GM11168 (cell line): ENCODE data around the gene ITGA11.

Experiments used
- in situ Hi-C: fragments of 300-500 bp; cut with MboI; formaldehyde crosslinking; loops from one replicate; pipeline ENCODE4 v1.12.0; 2022; ENCODE audit warnings: low sequenced_read_pairs; ENCODE audit not compliant: unreplicated experiment

ITGA11 gene

GRCh38 chr15:68341760-68342725, 89.9 kb downstream of the ITGA11 start:
- in situ Hi-C loops: no loop called here

- in situ Hi-C loops: no loop called here
These were observed 91.0 kb downstream of the ITGA11 start for GRCh38 chr15:68340726-68341671.

DNA sequence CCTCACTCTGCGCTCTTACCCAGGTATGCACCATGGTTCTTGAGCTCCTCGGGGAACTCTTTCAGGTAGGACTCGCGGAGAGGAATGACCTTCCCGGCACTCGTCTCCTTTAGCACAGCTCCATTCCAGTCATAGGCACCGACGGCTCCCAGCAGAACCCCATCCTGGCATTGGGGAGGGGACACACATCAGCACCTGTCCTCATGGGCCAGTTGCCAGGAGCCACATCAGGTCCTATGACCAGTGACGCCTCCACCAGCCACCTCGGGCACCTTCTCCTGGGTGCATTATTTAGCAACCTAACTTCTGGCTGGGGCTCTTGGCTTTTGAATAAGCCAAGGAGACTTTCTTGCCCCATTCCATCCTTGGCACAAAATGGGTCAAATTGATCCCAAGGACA, 92.5 kb downstream of the ITGA11 start:
- in situ Hi-C loops: no loop called here

DNA sequence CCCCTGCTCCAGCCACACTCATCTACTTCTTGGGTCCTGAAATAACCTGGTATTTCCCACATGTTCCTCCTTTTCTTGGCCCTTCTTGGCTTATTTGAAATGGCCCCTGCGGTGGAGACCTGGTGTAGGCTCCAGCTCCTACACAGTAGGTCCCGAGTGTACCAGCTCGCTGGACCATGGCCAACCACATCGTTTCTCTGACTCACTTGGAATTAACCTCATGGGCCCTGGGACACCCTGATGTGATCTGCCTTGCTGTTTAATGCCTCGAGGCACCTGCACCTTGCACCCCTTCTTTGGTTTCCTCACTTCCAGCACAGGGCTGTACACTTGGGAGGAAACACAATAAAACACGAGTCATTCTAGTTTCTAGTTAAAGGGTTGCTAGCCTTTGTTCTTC, 94.1 kb downstream of the ITGA11 start:
- in situ Hi-C loops: no loop called here

- in situ Hi-C loops: no loop called here
These were observed 95.4 kb downstream of the ITGA11 start for GRCh38 chr15:68336516-68336915.

GRCh38 chr15:68335655-68336054, 96.3 kb downstream of the ITGA11 start:
- in situ Hi-C loops: no loop called here

- in situ Hi-C loops: no loop called here
These were observed 96.7 kb downstream of the ITGA11 start for GRCh38 chr15:68335251-68335650.

GRCh38 chr15:68334661-68335124, 97.3 kb downstream of the ITGA11 start:
- in situ Hi-C loops: no loop called here

DNA sequence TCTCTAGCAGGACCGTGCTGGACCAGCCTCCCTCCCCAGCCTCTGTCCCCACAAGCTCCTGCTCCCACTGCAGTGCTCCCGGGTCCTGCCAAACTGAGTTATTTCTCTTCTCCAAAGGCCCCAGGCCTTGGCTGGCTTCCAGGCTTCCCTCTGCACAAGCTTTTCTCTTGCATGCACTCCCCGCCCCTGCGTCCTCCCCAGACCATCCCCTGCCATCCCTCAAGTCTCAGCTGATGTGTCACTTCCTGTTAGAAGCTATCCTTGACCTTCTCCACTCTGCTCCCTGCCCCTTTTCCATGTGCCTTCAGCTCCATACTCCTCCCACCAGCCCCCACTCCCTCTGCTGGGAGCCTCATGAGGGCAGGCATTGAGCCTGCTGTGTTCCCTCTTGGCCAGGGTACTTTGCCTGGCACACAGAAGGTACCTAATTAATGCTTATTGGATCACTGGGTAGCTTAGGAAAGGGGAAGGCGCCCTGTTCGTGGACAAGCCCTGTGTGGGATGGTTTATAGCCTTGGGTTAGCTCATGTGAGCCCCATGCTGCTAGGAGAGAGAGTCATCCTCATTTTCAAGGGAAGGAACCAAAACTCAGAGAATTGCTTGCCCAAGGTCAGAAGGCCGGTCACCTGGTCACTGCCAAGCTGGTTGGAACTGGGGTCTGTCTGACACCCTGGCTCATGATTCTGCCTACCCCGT, 98.0 kb downstream of the ITGA11 start:
- in situ Hi-C loops: no loop called here

DNA sequence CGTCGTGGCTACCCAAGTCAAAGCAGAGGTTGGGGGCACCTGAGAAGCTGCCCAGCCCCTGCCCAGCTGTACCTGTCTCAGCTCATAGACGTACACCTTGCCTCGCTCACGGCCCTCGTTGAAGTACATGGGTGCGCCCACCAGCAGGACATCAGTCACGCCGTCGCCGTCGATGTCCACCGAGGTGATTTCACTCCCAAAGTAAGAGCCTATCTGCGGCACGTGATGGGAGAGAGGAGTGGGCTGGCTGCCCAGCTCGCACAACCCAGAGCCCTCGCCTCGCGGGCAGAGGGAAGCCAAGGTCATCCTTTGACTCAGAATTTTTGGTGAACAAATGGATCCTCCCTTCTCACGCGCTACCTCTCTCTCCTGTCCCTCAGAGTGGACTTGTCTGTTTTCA, 99.7 kb downstream of the ITGA11 start:
- in situ Hi-C loops: no loop called here

DNA sequence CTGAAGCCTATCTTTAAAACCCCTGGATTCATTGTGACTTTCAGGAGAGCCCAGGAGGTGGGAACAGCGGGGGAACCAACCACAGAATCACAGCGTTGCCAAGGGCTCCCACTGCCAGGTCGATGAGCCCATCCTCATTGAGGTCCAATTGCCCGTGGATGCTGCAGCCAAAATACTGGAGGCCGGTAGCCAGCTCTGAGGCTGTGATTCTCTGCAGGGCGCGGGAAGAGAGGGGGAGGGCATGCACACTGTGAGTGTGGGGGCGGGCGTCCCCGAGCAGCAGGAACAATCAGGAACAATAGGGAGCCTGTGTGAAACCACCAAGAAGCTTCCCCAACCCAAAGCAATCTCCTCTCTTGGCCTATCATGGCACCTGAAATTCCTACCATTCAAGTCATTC, 101.1 kb downstream of the ITGA11 start:
- in situ Hi-C loops: no loop called here

DNA sequence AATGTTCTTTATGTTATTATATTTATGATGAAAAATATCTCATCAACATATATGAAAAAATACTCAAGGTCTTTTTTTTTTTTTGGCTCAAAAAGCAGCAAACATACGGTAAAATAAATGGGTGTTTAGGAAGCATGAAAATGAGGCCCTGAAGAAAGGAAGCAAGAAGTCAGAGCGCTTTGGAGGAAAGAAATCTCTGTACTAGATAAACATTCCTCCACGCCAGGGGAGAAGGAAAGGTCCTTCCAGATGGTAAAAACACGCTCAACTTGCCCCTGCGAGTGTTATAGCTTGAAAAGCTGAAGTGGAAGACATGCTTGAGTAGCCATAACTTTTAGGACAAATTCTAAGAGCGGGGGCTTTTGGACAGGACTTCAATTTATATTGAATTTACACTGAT, 101.5 kb downstream of the ITGA11 start:
- in situ Hi-C loops: no loop called here

- in situ Hi-C loops: no loop called here
These were observed 103.0 kb downstream of the ITGA11 start for GRCh38 chr15:68328964-68329363.

GRCh38 chr15:68328443-68328842, 103.5 kb downstream of the ITGA11 start:
- in situ Hi-C loops: no loop called here

DNA sequence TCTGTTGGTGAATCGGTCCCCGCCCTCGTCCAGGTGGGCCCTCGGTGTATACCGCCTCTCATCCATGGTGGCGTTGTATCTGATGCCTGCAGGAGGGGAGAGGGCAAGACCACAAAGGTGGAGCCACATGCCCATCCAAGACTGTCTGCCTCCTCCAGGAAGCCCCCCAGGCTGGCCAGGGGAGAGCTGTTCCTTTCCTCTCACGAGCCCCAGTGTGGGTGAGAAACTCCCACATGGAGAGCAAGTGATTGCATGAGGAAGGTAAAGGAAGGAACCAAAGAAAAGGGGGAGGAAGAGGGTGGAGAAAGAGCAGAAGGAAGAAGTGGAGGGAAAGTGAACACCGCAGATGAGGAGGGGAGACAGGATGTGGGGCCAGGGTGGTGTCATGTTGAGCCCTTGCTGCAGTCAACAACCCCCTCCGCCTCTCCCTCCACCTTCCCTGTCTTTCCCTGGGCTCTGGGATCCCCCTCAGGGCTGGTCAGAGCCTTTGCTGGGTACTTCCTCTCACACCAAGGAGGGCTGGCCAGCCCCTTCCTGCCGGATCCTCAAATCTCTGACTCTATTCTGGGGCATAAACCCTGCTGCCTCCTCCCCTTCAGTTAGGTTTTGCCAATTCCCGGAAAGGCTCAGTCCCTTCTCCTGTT, 105.1 kb downstream of the ITGA11 start:
- in situ Hi-C loops: no loop called here

DNA sequence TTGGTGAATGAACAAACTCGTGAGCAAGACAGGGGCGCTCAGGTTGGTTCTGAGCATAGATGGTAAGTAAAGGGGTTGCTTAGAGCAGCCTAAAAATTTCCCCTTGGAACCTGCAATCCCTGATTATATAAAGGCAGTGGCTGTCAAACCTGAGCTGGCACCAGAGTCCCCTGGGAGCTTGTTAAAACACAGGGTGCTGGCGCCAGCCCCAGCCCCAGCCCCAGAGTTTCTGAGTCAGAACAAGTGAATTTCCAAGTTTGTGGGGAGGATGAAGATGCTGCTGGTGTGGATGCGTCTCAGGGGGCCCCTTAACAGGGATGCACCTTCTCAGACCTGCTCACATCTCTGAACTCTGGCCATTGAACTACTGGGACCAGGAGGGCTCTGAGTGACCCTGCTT, 106.2 kb downstream of the ITGA11 start:
- in situ Hi-C loops: no loop called here

DNA sequence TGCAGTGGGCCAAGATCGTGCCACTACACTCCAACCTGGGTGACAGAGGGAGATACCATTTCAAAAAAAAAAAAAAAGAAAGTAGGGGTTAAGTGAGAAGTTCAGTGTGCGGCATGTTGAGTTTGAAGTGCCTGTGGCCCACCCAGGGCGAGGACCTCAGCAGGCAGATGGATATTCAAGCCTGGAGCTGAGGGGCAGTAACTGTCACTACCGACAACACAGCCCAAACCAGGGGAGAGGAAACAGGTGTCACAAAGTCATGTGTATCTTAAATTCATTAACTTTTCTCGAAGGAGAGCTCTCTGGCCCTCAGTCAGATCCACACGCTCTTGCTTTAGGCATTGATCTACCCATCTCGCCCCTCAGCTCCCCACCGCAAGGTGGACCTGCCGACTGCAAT, 109.2 kb downstream of the ITGA11 start:
- in situ Hi-C loops: no loop called here

DNA sequence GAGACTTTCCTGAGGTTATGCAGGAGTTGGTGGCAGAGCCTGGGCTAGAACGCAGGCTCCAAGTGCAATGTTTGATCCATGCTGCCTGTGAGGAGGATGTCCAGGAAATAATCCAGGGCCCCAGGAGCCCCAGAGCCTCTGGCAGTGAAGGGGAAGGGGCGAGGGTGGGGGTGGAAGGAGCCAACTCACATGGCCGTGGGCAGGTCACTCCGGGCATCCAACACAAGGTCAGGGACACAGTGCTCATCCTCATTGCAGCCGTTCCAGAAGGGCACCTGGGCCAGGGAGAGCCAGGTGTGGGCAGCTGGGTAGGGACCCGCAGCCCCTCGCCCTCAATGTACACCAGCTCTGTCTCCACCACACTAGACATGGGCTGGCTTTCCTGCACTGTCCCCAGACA, 110.7 kb downstream of the ITGA11 start:
- in situ Hi-C loops: no loop called here

GRCh38 chr15:68319997-68320396, 112.0 kb downstream of the ITGA11 start:
- in situ Hi-C loops: no loop called here
